Left colon (tissue), 2 donors: ENCODE data around the gene SETBP1. TPM values are rescaled to one million over a fixed set of nuclear protein-coding genes. Genes with fewer than 3 reads are reported as not detected.
"Not testable (repeated sequence)": the region's sequence is repeated elsewhere in the genome, so short reads cannot be mapped to it uniquely, and the experiment has no call there.

Source experiments
- ATAC-seq: fragments of 200-7000 bp; cut with Tn5 transposase; one replicate; pipeline ENCODE4 v1.9.1; 2020; ENCODE audit warnings: mild to moderate bottlenecking, moderate library complexity
- DNase-seq, 2 donors: peaks; one replicate each; pipeline ENCODE4 v3.0.0-alpha.2; 2020
- intact Hi-C, 2 donors: fragments of 100-400 bp; cut with DNase I in 1 of 2; cut with micrococcal nuclease in 1 of 2; formaldehyde crosslinking; loops; one replicate each; pipeline versions ENCODE4 v1.11.2 to v1.14.0; 2022; cut with DNase I, micrococcal nuclease
- total RNA-seq, 2 donors: library from RNA; stranded (reverse); fragmentation: NEBNext Ultra II Directional; extraction: Animal tissue kit (Norgen Biotek cat#: 25700); gene quantifications; one replicate each; pipeline ENCODE4 v1.2.1, GENCODE V29; 2021
- donor health status: DM: no; HTN: no; CAD: no.
- donor health status: DM: yes; HTN: yes; CAD: no.

Gene SETBP1
- total RNA-seq, 2 donors from 2014 or later, result 10.2 to 21.2 TPM

GRCh38 chr18:44795241-44795640 is 114.6 kb downstream of the SETBP1 start:
- ATAC-seq, result no peak
- DNase-seq, result no peak
- intact Hi-C loops, result no loop called here

- no peak for DNase-seq
These were observed 116.0 kb downstream of the SETBP1 start for GRCh38 chr18:44796429-44797428.

GRCh38 chr18:44798433-44799048 is 117.9 kb downstream of the SETBP1 start:
- ATAC-seq, result no peak
- intact Hi-C loops, result no loop called here
- DNase-seq, result no peak

More at GRCh38 chr18:44796429-44797428, 116.0 kb downstream of the SETBP1 start:
- intact Hi-C loops, result no loop called here
- peak; percentile 84 for ATAC-seq

GRCh38 chr18:44799382-44799906 is 118.8 kb downstream of the SETBP1 start:
- intact Hi-C loops, result no loop called here
- ATAC-seq (no peak), DNase-seq (no peak)

- DNase-seq (no peak), ATAC-seq (no peak)
- intact Hi-C loops, result no loop called here
These were observed 119.3 kb downstream of the SETBP1 start for GRCh38 chr18:44799907-44800421.

GRCh38 chr18:44800766-44801165 is 120.1 kb downstream of the SETBP1 start:
- ATAC-seq, intact Hi-C loops, DNase-seq: not testable (repeated sequence)

GRCh38 chr18:44801781-44802180 is 121.1 kb downstream of the SETBP1 start:
- no peak for DNase-seq
- no peak for ATAC-seq
- intact Hi-C loops, result no loop called here

- intact Hi-C loops, result no loop called here
- DNase-seq (no peak), ATAC-seq (no peak)
These were observed 121.8 kb downstream of the SETBP1 start for GRCh38 chr18:44802508-44802907.

GRCh38 chr18:44803019-44803650 is 122.4 kb downstream of the SETBP1 start:
- ATAC-seq (peak; percentile 91), DNase-seq (peak; percentile 74 to 93)
- intact Hi-C loops, result no loop called here

- DNase-seq (no peak), ATAC-seq (no peak)
- intact Hi-C loops, result no loop called here
These were observed 123.3 kb downstream of the SETBP1 start for GRCh38 chr18:44804033-44804432.

- intact Hi-C loops, result no loop called here
- no peak for DNase-seq
- ATAC-seq, result no peak
These were observed 124.5 kb downstream of the SETBP1 start for GRCh38 chr18:44805176-44805575.

GRCh38 chr18:44805643-44806042 is 125.0 kb downstream of the SETBP1 start:
- intact Hi-C loops, result no loop called here
- ATAC-seq (no peak), DNase-seq (no peak)

- intact Hi-C loops, result no loop called here
- ATAC-seq, result peak; percentile 30
- no peak for DNase-seq
These were observed 127.1 kb downstream of the SETBP1 start for GRCh38 chr18:44807766-44808165.

- DNase-seq, result no peak
- ATAC-seq, result no peak
- intact Hi-C loops, result loop anchor here in 1 of 2 donors (10.0 kb wide), 1 partner anchor 203 kb away; no protein-coding TSS in a partner anchor
These were observed 131.0 kb downstream of the SETBP1 start for GRCh38 chr18:44811572-44812125.

GRCh38 chr18:44812426-44812825 is 131.7 kb downstream of the SETBP1 start:
- ATAC-seq, result no peak
- DNase-seq, result no peak
- intact Hi-C loops, result loop anchor here in 1 of 2 donors (10.0 kb wide), 1 partner anchor 202 kb away; no protein-coding TSS in a partner anchor

- intact Hi-C loops, result loop anchor here in 1 of 2 donors (10.0 kb wide), 1 partner anchor 201 kb away; no protein-coding TSS in a partner anchor
- no peak for ATAC-seq
- no peak for DNase-seq
These were observed 132.9 kb downstream of the SETBP1 start for GRCh38 chr18:44813586-44813985.

- no peak for DNase-seq
- intact Hi-C loops, result loop anchor here in 1 of 2 donors (10.0 kb wide), 1 partner anchor 200 kb away; no protein-coding TSS in a partner anchor
These were observed 134.4 kb downstream of the SETBP1 start for GRCh38 chr18:44815108-44815507.

GRCh38 chr18:44816050-44816449 is 135.4 kb downstream of the SETBP1 start:
- no peak for ATAC-seq

More at GRCh38 chr18:44815108-44815507, 134.4 kb downstream of the SETBP1 start:
- no peak for ATAC-seq

More at GRCh38 chr18:44816050-44816449, 135.4 kb downstream of the SETBP1 start:
- intact Hi-C loops, result loop anchor here in 1 of 2 donors (10.0 kb wide), 1 partner anchor 199 kb away; no protein-coding TSS in a partner anchor
- DNase-seq, result no peak
